Spleen (tissue), 11 donors: ENCODE measurements around the gene PRLH. TPM values are rescaled to one million over a fixed set of nuclear protein-coding genes. Genes with fewer than 3 reads are reported as not detected.
A peak's percentile ranks its signal among the peaks of the same experiment; 100 is the strongest.

ENCODE experiments used
- DNase-seq: peaks from one replicate; pipeline ENCODE4 v3.0.0-alpha.2; 2020
- H3K27ac ChIP-seq, 8 donors: fragments of 200-600 bp; sonication (generic) in 7 of 8; 1 replicate in 4 of 8; 2 replicates in 4 of 8; pipeline versions ENCODE4 v1.5.0 to v1.8.0; 2016 to 2021; ENCODE audit warnings: inconsistent platforms in 4 of 8, mild to moderate bottlenecking in 4 of 8, moderate library complexity in 1 of 8
- H3K27me3 ChIP-seq, 7 donors: fragments of 200-600 bp; sonication (generic) in 6 of 7; replicated peaks in 1 of 7; 1 replicate in 4 of 7; 2 replicates in 3 of 7; pipeline versions ENCODE4 v1.5.0 to v1.8.0; 2016 to 2021; ENCODE audit warnings: inconsistent platforms in 3 of 7, mild to moderate bottlenecking in 1 of 7
- H3K36me3 ChIP-seq, 6 donors: fragments of 200-600 bp; sonication (generic) in 5 of 6; 1 replicate in 4 of 6; 2 replicates in 2 of 6; pipeline versions ENCODE4 v1.5.0 to v1.8.0; 2016 to 2021; ENCODE audit warnings: inconsistent platforms in 2 of 6
- H3K4me1 ChIP-seq, 6 donors: fragments of 200-600 bp; sonication (generic) in 5 of 6; 1 replicate in 3 of 6; 2 replicates in 3 of 6; pipeline versions ENCODE4 v1.5.0 to v1.8.0; 2016 to 2021; ENCODE audit warnings: inconsistent platforms in 3 of 6
- H3K4me3 ChIP-seq, 8 donors: fragments of 200-600 bp; sonication (generic) in 7 of 8; 1 replicate in 4 of 8; 2 replicates in 4 of 8; pipeline versions ENCODE4 v1.5.0 to v1.8.0; 2016 to 2021; ENCODE audit warnings: inconsistent platforms in 4 of 8, mild to moderate bottlenecking in 4 of 8, moderate library complexity in 2 of 8
- H3K9me3 ChIP-seq, 8 donors: fragments of 200-600 bp; sonication (generic) in 7 of 8; 1 replicate in 4 of 8; 2 replicates in 4 of 8; pipeline versions ENCODE4 v1.5.0 to v1.8.0; 2016 to 2021; ENCODE audit warnings: inconsistent platforms in 4 of 8
- POLR2A ChIP-seq, 3 donors: fragments of 450-650 bp; IDR thresholded peaks; one replicate each; pipeline ENCODE4 v1.5.1; 2017; ENCODE audit warnings: antibody characterized with exemption in 3 of 3, mild to moderate bottlenecking in 1 of 3
- POLR2AphosphoS5 ChIP-seq, 3 donors: sonication (generic); formaldehyde crosslinking; IDR thresholded peaks; one replicate each; pipeline ENCODE4 v1.5.1; 2017; ENCODE audit warnings: antibody characterized with exemption in 3 of 3
- WGBS, 5 donors: extraction: QIAGEN DNeasy Blood & Tissue Kit in 3 of 5; methylation state at CpG; one replicate each; pipeline versions ENCODE4 v1.1.5 to v1.1.7; 2013 to 2018; 5-methylcytosine and 5-hydroxymethylcytosine counted together
- intact Hi-C: fragments of 100-400 bp; cut with DNase I; formaldehyde crosslinking; loops from one replicate; pipeline ENCODE4 v1.15.0; 2023; ENCODE audit warnings: low total_unique reads
- polyA plus RNA-seq, 3 donors: library from polyadenylated mRNA; stranded (reverse); fragments of 200-250 nt; gene quantifications; one replicate each; pipeline ENCODE4 v1.2.1, GENCODE V29; 2013
- total RNA-seq, 7 donors: library from RNA; depleted of rRNA in 3 of 7; stranded (reverse); fragments of >200 nt in 3 of 7; fragmentation: NEBNext Ultra II Directional in 4 of 7; extraction: Animal tissue kit (Norgen Biotek cat#: 25700) in 4 of 7; gene quantifications; one replicate each; pipeline versions ENCODE4 v1.1.0 to v1.2.1, GENCODE V29; 2016 to 2021
- TF ChIP-seq, protein P1 (sequence below), 11 experiments: fragments of 200-600 bp in 7 of 11; fragments of 450-650 bp in 4 of 11; sonication (generic) in 4 of 11; IDR thresholded peaks in 8 of 11; conservative IDR thresholded peaks in 3 of 11; 1 replicate in 7 of 11; 2 replicates in 4 of 11; pipeline versions ENCODE4 v1.4.0 to v1.8.0; 2016 to 2021; ENCODE audit warnings: antibody characterized with exemption in 11 of 11, inconsistent platforms in 4 of 11, mild to moderate bottlenecking in 1 of 11
- donor health status: healthy with polysubstance abuse.
- donor health status: DM: no; HTN: no; CAD: no; lungs with moderate emphysema.
- donor health status: DM: no; HTN: no; CAD: no.
- donor health status: Bipolar disorder and iron deficiency.
- donor health status: healthy.
- donor health status: DM: no; HTN: no; CAD: no.
- donor health status: DM: yes; HTN: yes; CAD: no.

PRLH gene
- total and polyA plus RNA-seq, 10 donors: not detected

DNA sequence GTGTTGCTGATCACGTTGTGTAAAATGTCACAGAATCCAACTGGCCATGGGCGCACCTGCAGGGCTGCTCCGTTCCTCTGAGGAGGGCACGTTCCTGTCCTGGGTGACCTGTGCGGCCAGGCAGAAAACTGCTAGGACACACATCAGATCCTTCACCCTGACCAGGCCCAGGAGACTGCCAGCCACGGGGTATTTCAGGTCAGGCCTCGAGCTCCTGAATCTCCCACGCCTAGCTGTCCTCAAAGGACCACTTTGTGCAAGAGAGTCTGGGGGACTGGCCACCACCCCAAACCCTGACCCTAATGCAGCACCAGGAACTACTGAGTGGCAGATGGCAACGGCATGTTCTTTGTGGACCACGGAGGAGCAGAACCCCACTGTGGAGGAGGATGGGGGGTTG, 11.1 kb downstream of the PRLH start:
- Histone ChIP-seq H3K36me3 (no peaks in the 10 kb centered on the region), H3K4me1 (peaks cover 0 to 14% (median 5%) of the 10 kb centered on the region in 6 donors), H3K4me3 (no peak overlapping the region), H3K27me3 (peaks cover 0 to 27% (median 0%) of the 10 kb centered on the region in 7 donors), H3K9me3 (no peaks in the 10 kb centered on the region), H3K27ac (no peak overlapping the region)
- 76 to 95% (median 89%) methylated on average over 10 of the region's 10 CpGs for WGBS, 5 donors
- TF ChIP-seq, protein P1, sequence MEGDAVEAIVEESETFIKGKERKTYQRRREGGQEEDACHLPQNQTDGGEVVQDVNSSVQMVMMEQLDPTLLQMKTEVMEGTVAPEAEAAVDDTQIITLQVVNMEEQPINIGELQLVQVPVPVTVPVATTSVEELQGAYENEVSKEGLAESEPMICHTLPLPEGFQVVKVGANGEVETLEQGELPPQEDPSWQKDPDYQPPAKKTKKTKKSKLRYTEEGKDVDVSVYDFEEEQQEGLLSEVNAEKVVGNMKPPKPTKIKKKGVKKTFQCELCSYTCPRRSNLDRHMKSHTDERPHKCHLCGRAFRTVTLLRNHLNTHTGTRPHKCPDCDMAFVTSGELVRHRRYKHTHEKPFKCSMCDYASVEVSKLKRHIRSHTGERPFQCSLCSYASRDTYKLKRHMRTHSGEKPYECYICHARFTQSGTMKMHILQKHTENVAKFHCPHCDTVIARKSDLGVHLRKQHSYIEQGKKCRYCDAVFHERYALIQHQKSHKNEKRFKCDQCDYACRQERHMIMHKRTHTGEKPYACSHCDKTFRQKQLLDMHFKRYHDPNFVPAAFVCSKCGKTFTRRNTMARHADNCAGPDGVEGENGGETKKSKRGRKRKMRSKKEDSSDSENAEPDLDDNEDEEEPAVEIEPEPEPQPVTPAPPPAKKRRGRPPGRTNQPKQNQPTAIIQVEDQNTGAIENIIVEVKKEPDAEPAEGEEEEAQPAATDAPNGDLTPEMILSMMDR (IDR thresholded peaks at IDR 0.05 in 8 of 11, conservative IDR thresholded peaks at IDR 0.05 in 3 of 11): no peak
- TF ChIP-seq POLR2AphosphoS5 (IDR thresholded peaks at IDR 0.05) (no peak), POLR2A (IDR thresholded peaks at IDR 0.05) (no peak)
- peak; percentile 55 for DNase-seq
- intact Hi-C loops: loop anchor here (10.0 kb wide), 1 partner anchor 423 kb away; no protein-coding TSS in a partner anchor

DNA sequence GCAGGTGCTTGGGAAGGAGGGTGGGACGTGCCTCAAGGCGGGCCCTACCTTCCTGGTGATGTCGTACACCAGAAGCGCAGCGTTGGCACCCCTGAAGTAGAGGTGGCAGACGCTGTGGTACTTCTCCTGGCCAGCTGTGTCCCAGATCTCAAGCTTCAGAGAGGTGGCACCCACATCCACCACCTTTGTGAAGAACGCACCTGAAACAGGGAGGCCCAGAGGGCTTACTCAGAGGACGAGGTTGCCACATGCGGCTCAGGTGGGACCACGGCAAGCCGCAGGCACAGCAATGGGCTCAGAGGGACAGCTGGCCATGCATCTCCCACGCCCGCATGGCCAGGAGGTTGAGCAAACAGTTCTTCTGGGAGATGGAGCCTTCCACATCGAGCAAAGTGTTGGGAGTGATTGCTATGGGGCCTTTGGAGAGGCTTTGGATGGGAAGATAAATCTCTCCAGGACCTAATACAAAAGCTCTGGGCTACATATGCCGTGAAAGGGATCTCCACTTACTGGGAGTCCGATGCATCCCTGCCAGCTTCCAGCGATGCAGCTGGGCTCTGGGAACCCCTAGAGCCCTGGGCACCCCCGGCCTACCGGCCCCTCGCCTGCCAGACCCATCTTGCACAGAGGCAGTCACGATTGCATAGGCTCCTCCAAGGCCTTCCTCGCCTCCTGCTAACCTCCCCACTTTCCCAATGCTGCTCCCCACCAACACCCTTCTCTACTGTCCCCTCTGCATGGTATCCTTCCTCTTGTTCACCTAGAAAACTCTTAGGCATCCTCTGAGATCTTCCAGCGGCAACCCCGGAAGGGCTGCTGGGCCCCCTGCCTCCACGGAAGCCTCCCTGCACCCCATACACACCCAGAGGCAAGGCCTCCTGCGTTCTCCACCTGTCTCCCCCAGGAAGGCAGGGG, 11.8 kb downstream of the PRLH start:
- Histone ChIP-seq H3K27ac (no peak overlapping the region), H3K27me3 (peaks cover 0 to 22% (median 0%) of the 10 kb centered on the region in 7 donors), H3K4me3 (no peak overlapping the region), H3K9me3 (no peaks in the 10 kb centered on the region), H3K36me3 (no peaks in the 10 kb centered on the region), H3K4me1 (peaks cover 0 to 14% (median 7%) of the 10 kb centered on the region in 6 donors)
- 90 to 95% (median 92%) methylated on average over 17 to 26 of the region's 26 CpGs for WGBS, 5 donors
- TF ChIP-seq, protein P1 (IDR thresholded peaks at IDR 0.05 in 8 of 11, conservative IDR thresholded peaks at IDR 0.05 in 3 of 11): no peak
- no peak for TF ChIP-seq POLR2A (IDR thresholded peaks at IDR 0.05)
- TF ChIP-seq POLR2AphosphoS5 (IDR thresholded peaks at IDR 0.05): no peak
- intact Hi-C loops: loop anchor here (10.0 kb wide), 1 partner anchor 423 kb away; no protein-coding TSS in a partner anchor
- peak; percentile 70 for DNase-seq

DNA sequence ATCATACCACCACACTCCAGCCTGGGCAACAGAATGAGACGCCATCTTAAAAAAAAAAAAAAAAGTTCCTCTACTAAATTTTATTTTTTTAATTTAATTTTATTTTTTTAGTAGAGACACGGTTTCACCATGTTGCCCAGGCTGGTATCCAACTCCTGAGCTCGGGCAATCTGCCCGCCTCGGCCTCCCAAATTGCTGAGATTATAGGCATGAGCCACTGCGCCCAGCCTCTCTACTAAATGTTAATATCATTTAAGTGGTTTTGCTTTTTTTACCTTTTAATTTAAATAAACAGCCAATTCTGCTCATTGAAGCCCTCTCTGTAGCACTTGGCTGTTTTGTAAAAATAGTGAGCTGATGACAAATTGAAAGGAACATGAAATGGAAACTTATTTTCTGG, 15.0 kb downstream of the PRLH start:
- no peak for DNase-seq
- H3K36me3 ChIP-seq: no peaks in the 10 kb centered on the region
- no peak overlapping the region for H3K27ac ChIP-seq
- H3K4me1 ChIP-seq: peaks cover 0 to 23% (median 11%) of the 10 kb centered on the region in 6 donors
- H3K9me3 ChIP-seq: no peaks in the 10 kb centered on the region
- WGBS, 5 donors: 77 to 88% (median 82%) methylated on average over 6 of the region's 6 CpGs
- H3K27me3 ChIP-seq: peaks cover 0 to 12% (median 0%) of the 10 kb centered on the region in 7 donors
- intact Hi-C loops: loop anchor here (10.0 kb wide), 1 partner anchor 163 kb away; no protein-coding TSS in a partner anchor
- no peak for TF ChIP-seq POLR2A (IDR thresholded peaks at IDR 0.05)
- TF ChIP-seq, protein P1 (IDR thresholded peaks at IDR 0.05 in 8 of 11, conservative IDR thresholded peaks at IDR 0.05 in 3 of 11): no peak
- no peak for TF ChIP-seq POLR2AphosphoS5 (IDR thresholded peaks at IDR 0.05)
- no peak overlapping the region for H3K4me3 ChIP-seq
